Hematopoietic multipotent progenitor cell treated with erythropoietin and hydrocortisone succinate and interleukin-3 and kit ligand, for 15 days (in vitro differentiated cells): ENCODE data around the gene CYSRT1.

ENCODE experiments used
- DNase-seq: peaks from one replicate; pipeline ENCODE4 v3.0.0-alpha.2; 2015; ENCODE audit warnings: low spot score

The CYSRT1 gene

DNA sequence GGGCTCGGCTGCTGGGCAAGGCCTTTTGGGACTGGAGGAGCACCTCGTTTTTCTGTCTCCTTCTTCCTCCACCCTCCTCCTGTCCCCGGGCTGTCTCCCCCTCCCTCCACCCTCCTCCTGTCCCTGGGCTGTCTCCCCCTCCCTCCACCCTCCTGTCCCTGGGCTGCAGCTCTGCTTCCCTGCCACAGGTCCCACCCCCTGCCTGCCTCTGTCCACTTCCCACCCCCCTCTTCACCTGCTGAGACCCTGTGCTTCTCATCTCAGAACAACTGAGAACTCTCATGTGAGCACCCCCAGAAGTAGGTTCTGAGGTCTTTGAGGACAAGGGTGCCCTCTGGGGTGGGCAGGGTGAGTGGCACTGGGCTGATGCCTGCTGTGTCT lies 46.7 kb downstream of the CYSRT1 start:
- DNase-seq: no peak

DNA sequence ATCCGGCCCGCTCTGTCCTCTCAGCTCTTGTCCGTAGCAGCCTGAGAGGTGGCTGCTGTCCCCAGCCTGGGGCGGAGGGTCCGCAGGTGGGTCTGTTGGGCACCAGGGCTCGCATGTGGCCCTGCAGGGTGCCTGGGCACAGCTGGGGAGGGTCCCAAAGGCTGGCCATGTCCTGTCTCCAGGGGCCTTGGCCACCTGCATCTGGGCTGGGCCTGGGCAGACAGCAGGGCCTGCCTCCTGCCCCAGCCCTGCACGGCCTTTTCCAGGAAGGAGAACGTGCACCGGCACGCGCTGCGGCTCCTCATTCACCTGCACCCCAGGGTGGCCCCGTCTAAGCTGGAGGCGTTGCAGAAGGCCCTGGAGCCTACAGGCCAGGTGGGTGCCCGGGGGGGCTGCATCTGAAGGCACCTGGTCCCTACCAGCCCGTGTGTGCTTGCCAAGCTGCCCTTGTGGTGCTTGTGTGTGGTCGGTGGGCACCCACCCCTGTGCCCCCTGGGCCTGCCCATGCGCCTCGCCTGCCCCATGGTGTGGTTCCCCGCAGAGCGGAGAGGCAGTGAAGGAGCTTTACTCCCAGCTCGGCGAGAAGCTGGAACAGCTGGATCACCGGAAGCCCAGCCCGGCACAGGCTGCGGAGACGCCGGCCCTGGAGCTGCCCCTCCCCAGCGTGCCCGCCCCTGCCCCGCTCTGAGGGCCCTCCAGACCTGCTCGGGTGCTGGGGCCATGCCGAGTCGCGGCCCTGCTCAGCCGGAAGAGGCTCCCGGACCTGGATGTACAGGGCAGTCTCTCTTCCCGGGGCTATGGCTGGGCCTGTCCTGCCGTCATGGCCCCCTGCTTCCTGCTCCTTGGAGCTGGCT lies 47.5 kb downstream of the CYSRT1 start:
- no peak for DNase-seq

DNA sequence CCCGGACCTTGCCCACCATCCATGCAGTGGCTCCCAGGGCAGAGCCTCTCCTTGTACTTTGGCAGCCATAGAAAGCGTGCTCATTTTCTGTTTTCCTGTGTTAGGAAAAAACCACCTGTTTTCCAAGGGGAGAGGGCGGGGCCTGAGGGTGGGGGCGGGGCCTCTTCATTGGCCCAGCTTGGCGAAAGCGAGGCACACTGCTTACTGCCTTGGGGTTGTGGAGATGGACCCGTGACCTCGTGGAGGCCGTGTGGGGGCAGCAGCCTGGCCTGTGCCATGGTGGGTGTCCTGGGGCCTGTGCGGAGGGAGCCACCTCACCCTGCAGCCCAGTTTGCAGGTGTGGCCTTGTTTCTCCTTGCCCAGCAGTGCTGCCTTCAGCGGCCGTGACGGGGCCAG lies 48.1 kb downstream of the CYSRT1 start:
- no peak for DNase-seq

DNA sequence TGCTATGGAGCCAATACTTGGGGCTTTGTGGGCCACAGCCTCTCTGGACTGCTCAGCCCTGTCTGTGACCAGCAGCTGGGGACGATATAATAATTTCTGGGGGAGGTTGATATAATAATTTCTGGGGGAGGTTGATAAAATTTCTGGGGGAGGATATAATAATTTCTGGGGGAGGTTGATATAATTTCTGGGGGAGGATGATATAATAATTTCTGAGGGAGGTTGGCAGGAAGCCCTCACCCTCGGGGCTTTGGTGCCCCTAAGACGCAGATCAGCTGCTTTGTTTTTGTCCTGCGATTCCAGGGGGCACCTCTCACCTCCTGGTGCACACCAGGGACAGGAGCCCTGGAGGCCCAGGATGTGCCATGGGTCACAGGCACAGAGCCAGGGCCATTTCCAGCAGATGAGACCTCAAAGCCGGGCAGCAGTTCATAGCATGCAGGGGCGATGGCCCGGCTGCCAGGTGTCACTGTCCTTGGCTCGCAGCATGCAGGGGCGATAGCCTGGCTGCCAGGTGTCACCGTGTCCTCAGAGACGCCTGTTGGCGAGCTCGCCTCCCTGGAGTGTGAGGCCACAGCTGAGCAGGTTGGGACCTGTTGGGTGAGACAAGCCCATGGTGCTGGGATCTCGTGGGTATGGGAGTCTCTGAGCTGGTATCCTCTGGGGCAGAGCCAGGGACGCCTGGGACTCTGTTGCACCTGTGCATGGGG lies 48.8 kb downstream of the CYSRT1 start:
- DNase-seq: no peak

DNA sequence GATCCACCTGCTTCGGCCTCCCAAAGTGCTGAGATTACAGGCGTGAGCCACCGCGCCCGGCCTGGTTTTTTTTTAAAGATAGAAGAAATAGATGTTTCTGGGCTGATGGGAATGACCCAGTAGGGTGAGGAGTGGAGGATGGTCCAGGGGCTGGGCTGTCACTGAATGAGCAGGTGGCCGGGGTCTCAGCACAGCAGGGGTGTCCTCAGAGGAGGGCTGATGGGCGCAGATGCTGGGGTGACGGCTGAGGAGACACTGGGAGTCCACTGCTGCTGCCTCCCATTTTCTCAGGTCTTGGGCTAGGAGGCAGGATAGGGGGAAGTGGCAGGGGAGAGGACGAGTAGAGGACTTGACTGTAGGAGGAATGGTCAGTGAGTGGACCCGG lies 50.2 kb downstream of the CYSRT1 start:
- DNase-seq: no peak
